Measurements from ENCODE around the gene P3H2. TPM values are rescaled to one million over a fixed set of nuclear protein-coding genes. Genes with fewer than 3 reads are reported as not detected.

P3H2 gene
- total and polyA plus RNA-seq, 9 of the 15 experiments (the other 6 are each of a cell fraction or from before 2014, with no cell fraction given) = 0.04 to 0.26 (median 0.22) TPM; not detected in 6

DNA sequence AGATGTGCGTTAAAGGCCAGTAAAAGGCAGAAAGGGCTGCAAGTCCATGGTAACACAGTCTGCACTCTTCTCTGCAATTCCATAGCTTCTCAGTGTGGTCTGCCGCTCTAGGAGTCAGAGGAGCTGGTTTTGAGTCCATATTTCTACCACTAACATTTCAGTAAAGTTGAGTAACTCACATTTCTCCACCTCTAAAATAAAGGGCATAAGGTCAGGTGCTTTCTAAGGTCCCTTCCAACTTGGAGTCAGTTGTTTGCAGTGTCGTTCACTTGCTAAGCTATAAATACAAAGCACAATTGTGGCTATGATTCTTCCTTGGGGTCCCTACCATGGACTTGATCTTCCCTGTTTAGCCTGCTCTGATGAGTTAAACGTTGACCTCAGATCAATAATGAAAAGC, 171.1 kb downstream of the P3H2 start (continued):
- TF ChIP-seq FOSL1 (tag; conservative IDR thresholded peaks at IDR 0.05) = no peak

DNA sequence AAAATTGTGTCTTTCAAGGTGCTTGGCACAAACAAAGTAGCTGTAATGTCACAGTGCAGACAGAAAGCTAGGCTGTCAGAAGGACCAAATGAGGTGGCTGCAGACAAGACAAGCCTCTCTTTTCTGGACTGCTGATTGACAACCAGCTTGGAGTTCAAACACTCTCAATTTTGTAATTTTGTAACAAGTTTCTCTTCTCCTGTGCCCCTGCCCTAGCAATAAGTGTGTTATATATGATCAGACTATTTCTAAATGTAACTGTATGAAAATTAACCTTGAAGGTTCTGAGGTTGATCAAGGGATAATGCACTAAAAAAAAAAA, 172.0 kb downstream of the P3H2 start:
- TF ChIP-seq SMARCE1 (IDR thresholded peaks at IDR 0.05) (no peak), HDAC1 (IDR thresholded peaks at IDR 0.05) (no peak), ZNF57 (CRISPR knock-in tag; IDR thresholded peaks at IDR 0.05) (no peak), HOXB6 (CRISPR knock-in tag; IDR thresholded peaks at IDR 0.05; ENCODE audit: borderline replicate concordance) (no peak), NFE2 (IDR thresholded peaks at IDR 0.05; ENCODE audit: low read depth) (no peak), STAT5A (IDR thresholded peaks at IDR 0.05; ENCODE audit: borderline replicate concordance, low read length) (no peak), ZNF830 (CRISPR knock-in tag; IDR thresholded peaks at IDR 0.05) (no peak), ZNF140 (CRISPR knock-in tag; IDR thresholded peaks at IDR 0.05) (no peak)
- TF ChIP-seq, protein P1, sequence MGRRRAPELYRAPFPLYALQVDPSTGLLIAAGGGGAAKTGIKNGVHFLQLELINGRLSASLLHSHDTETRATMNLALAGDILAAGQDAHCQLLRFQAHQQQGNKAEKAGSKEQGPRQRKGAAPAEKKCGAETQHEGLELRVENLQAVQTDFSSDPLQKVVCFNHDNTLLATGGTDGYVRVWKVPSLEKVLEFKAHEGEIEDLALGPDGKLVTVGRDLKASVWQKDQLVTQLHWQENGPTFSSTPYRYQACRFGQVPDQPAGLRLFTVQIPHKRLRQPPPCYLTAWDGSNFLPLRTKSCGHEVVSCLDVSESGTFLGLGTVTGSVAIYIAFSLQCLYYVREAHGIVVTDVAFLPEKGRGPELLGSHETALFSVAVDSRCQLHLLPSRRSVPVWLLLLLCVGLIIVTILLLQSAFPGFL (CRISPR knock-in tag; IDR thresholded peaks at IDR 0.05) = no peak
- TF ChIP-seq, protein P2, sequence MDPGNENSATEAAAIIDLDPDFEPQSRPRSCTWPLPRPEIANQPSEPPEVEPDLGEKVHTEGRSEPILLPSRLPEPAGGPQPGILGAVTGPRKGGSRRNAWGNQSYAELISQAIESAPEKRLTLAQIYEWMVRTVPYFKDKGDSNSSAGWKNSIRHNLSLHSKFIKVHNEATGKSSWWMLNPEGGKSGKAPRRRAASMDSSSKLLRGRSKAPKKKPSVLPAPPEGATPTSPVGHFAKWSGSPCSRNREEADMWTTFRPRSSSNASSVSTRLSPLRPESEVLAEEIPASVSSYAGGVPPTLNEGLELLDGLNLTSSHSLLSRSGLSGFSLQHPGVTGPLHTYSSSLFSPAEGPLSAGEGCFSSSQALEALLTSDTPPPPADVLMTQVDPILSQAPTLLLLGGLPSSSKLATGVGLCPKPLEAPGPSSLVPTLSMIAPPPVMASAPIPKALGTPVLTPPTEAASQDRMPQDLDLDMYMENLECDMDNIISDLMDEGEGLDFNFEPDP (CRISPR knock-in tag; IDR thresholded peaks at IDR 0.05) = no peak
- Histone ChIP-seq H3K4me3 (no peak overlapping the region), H3K27ac (ENCODE audit: extremely low read depth, low read depth, low read length) (no peak overlapping the region)

More for the DNA sequence above, 172.0 kb downstream of the P3H2 start:
- CTCF ChIA-PET (ENCODE audit: low intra/inter-chr PET ratio) = no interaction called here
- Histone ChIP-seq H3K9me3 (replicated peaks; ENCODE audit: control insufficient read depth, insufficient read depth, low read depth, low read length) (no peaks in the 10 kb centered on the region), H3K4me2 (ENCODE audit: insufficient read depth, low read length) (no peak overlapping the region), H3K4me1 (replicated peaks in 1 of 2; ENCODE audit: control insufficient read depth in 2 of 2, insufficient read depth in 2 of 2, low read length in 2 of 2) (no peaks in the 10 kb centered on the region), H3K27me3 (ENCODE audit: control insufficient read depth in 2 of 2, insufficient read depth in 2 of 2, low read length in 2 of 2) (no peaks in the 10 kb centered on the region), H2AFZ (ENCODE audit: low read depth, low read length) (no peak overlapping the region), H3K79me2 (ENCODE audit: control insufficient read depth, insufficient read depth, low read length) (no peaks in the 10 kb centered on the region), H3K36me3 (ENCODE audit: control insufficient read depth, insufficient read depth, low read length) (no peaks in the 10 kb centered on the region), H3K9ac (ENCODE audit: insufficient read depth in 1 of 2, low read depth in 2 of 2, low read length in 2 of 2) (no peak overlapping the region), H3K9me1 (ENCODE audit: control insufficient read depth, insufficient read depth, low read length) (no peaks in the 10 kb centered on the region), H4K20me1 (replicated peaks; ENCODE audit: control insufficient read depth, insufficient read depth, low read length) (no peaks in the 10 kb centered on the region)
- POLR2A ChIA-PET = no interaction called here
- BruUV-seq (replicated peaks) = no TSS peak
- intact Hi-C loops (cut with micrococcal nuclease) = no loop called here
- in situ Hi-C loops (cut with MboI) = no loop called here
- FAIRE-seq (no peak), DNase-seq (ENCODE audit: extremely low read depth in 1 of 4, low spot score in 3 of 4) (no peak), ATAC-seq (no peak)
